IMR-90 (cell line): ENCODE measurements around the gene ZNF786. TPM values are rescaled to one million over a fixed set of nuclear protein-coding genes. Genes with fewer than 3 reads are reported as not detected.

ENCODE experiments used
- ATAC-seq: fragments of 200-7000 bp; cut with Tn5 transposase; 2 replicates; pipeline ENCODE4 v1.9.1; 2020; ENCODE audit warnings: low read depth, mild to moderate bottlenecking, moderate library complexity
- BruUV-seq: library from RNA; stranded (reverse); fragments of 400-500 nt; replicated peaks from 2 replicates; lab custom pipeline; 2021; lab: Mats Ljungman, UMichigan
- CTCF ChIA-PET: fragments of 300-600 bp; formaldehyde crosslinking; extraction: SDS; loops from one replicate; lab custom pipeline; 2021; ENCODE audit warnings: antibody characterized with exemption; lab: Yijun Ruan, JAX
- POLR2A ChIA-PET: fragments of 300-600 bp; sonication (Branson Sonifier 250); formaldehyde crosslinking; loops from one replicate; lab custom pipeline; 2022; ENCODE audit warnings: antibody characterized with exemption; ENCODE audit not compliant: unreplicated experiment; lab: Charles Lee
- DNase-seq: peaks from one replicate; pipeline ENCODE4 v3.0.0; 2013
- H2AFZ ChIP-seq: replicated peaks from 2 replicates; pipeline ENCODE3; 2013; ENCODE audit warnings: low read length, mild to moderate bottlenecking; ENCODE audit not compliant: poor library complexity
- H2AK5ac ChIP-seq: 2 replicates; pipeline ENCODE4 v1.6.1; 2013; ENCODE audit warnings: low read depth, low read length, inconsistent platforms
- H2AK9ac ChIP-seq: replicated peaks from 2 replicates; pipeline ENCODE3; 2013; ENCODE audit warnings: mild to moderate bottlenecking, low read depth, low read length, moderate library complexity; ENCODE audit not compliant: poor library complexity
- H2BK120ac ChIP-seq: 2 replicates; pipeline ENCODE4 v1.6.1; 2013; ENCODE audit warnings: low read depth, low read length, inconsistent platforms
- H2BK15ac ChIP-seq: 3 replicates; pipeline ENCODE4 v1.6.1; 2013; ENCODE audit warnings: low read depth, low read length, inconsistent platforms
- H2BK20ac ChIP-seq: 2 replicates; pipeline ENCODE4 v1.6.1; 2013; ENCODE audit warnings: low read depth, mild to moderate bottlenecking, inconsistent platforms, low read length, moderate library complexity
- H2BK5ac ChIP-seq: 2 replicates; pipeline ENCODE4 v1.6.1; 2013; ENCODE audit warnings: mild to moderate bottlenecking, low read depth, low read length, inconsistent platforms; ENCODE audit not compliant: poor library complexity, severe bottlenecking
- H3K14ac ChIP-seq: replicated peaks from 2 replicates; pipeline ENCODE4 v1.6.1; 2013; ENCODE audit warnings: low read depth, low read length, inconsistent platforms
- H3K18ac ChIP-seq: 2 replicates; pipeline ENCODE4 v1.6.1; 2013; ENCODE audit warnings: low read depth, low read length, control low read depth
- H3K23ac ChIP-seq: 2 replicates; pipeline ENCODE4 v1.6.1; 2013; ENCODE audit warnings: low read depth, low read length, inconsistent platforms
- H3K27ac ChIP-seq: 2 replicates; pipeline ENCODE4 v1.5.1; 2013; ENCODE audit warnings: mild to moderate bottlenecking, control low read depth, low read length; ENCODE audit not compliant: insufficient read depth
- H3K27me3 ChIP-seq: 2 replicates; pipeline ENCODE4 v1.6.1; 2013; ENCODE audit warnings: low read length; ENCODE audit not compliant: control insufficient read depth, insufficient read depth
- H3K36me3 ChIP-seq: 2 replicates; pipeline ENCODE4 v1.6.1; 2013; ENCODE audit warnings: low read length, mixed read lengths; ENCODE audit not compliant: control insufficient read depth, insufficient read depth
- H3K4ac ChIP-seq: 2 replicates; pipeline ENCODE4 v1.6.1; 2013; ENCODE audit warnings: low read depth, low read length, inconsistent platforms
- H3K4me1 ChIP-seq: 2 replicates; pipeline ENCODE4 v1.6.1; 2013; ENCODE audit warnings: low read length, mixed read lengths; ENCODE audit not compliant: control insufficient read depth, insufficient read depth
- H3K4me2 ChIP-seq: 2 replicates; pipeline ENCODE4 v1.6.1; 2013; ENCODE audit warnings: low read depth, mild to moderate bottlenecking, control low read depth, low read length, moderate library complexity
- H3K4me3 ChIP-seq: 2 replicates; pipeline ENCODE4 v1.5.1; 2013; ENCODE audit warnings: low read depth, mild to moderate bottlenecking, control low read depth, low read length, moderate library complexity; ENCODE audit not compliant: insufficient read depth
- H3K56ac ChIP-seq: 2 replicates; pipeline ENCODE4 v1.6.1; 2013; ENCODE audit warnings: low read length, inconsistent platforms; ENCODE audit not compliant: insufficient read depth; ENCODE audit errors: extremely low read depth
- H3K79me1 ChIP-seq, 2 experiments: 2 replicates each; pipeline ENCODE4 v1.6.1; 2013; ENCODE audit warnings: low read length in 2 of 2, inconsistent platforms in 1 of 2, low read depth in 1 of 2
- H3K9ac ChIP-seq: 2 replicates; pipeline ENCODE4 v1.6.1; 2013; ENCODE audit warnings: low read depth, low read length, control low read depth
- H3K9me1 ChIP-seq: 2 replicates; pipeline ENCODE4 v1.6.1; 2013; ENCODE audit warnings: low read length, inconsistent platforms; ENCODE audit not compliant: insufficient read depth
- H3K9me3 ChIP-seq: 2 replicates; pipeline ENCODE4 v1.6.1; 2013; ENCODE audit warnings: low read length; ENCODE audit not compliant: control insufficient read depth, insufficient read depth
- H4K20me1 ChIP-seq: 2 replicates; pipeline ENCODE4 v1.6.1; 2013; ENCODE audit warnings: low read length, inconsistent platforms; ENCODE audit not compliant: insufficient read depth
- H4K5ac ChIP-seq: 2 replicates; pipeline ENCODE4 v1.6.1; 2013; ENCODE audit warnings: mild to moderate bottlenecking, low read depth, low read length, control low read depth
- H4K8ac ChIP-seq, 2 experiments: 2 replicates each; pipeline ENCODE4 v1.6.1; 2013; ENCODE audit warnings: low read depth in 2 of 2, low read length in 2 of 2, control low read depth in 1 of 2, inconsistent platforms in 1 of 2
- H4K91ac ChIP-seq: 2 replicates; pipeline ENCODE4 v1.6.1; 2013; ENCODE audit warnings: low read depth, low read length, inconsistent platforms; ENCODE audit not compliant: insufficient read depth
- BHLHE40 ChIP-seq: fragments of 150-350 bp; IDR thresholded peaks from 2 replicates; pipeline ENCODE4 v1.6.1; 2016; ENCODE audit warnings: mild to moderate bottlenecking, low read depth, low read length
- CEBPB ChIP-seq: IDR thresholded peaks from 2 replicates; pipeline ENCODE4 v1.6.1; 2012; ENCODE audit warnings: low read depth, low read length, improper control_type of control experiment
- CHD1 ChIP-seq: IDR thresholded peaks from 2 replicates; pipeline ENCODE4 v1.6.1; 2012; ENCODE audit warnings: low read depth, low read length, improper control_type of control experiment
- FOS ChIP-seq: fragments of 150-350 bp; IDR thresholded peaks from 2 replicates; pipeline ENCODE4 v1.6.1; 2016; ENCODE audit warnings: low read depth, low read length
- MAFK ChIP-seq: IDR thresholded peaks from 2 replicates; pipeline ENCODE4 v1.6.1; 2012; ENCODE audit warnings: low read depth, low read length, improper control_type of control experiment
- MAZ ChIP-seq: IDR thresholded peaks from 2 replicates; pipeline ENCODE4 v1.6.1; 2012; ENCODE audit warnings: low read depth, mild to moderate bottlenecking, low read length, improper control_type of control experiment, moderate library complexity, borderline replicate concordance
- MXI1 ChIP-seq: IDR thresholded peaks from 2 replicates; pipeline ENCODE4 v1.6.1; 2012; ENCODE audit warnings: low read depth, mild to moderate bottlenecking, low read length, moderate library complexity, borderline replicate concordance
- NFE2L2 ChIP-seq: fragments of 150-350 bp; IDR thresholded peaks from 2 replicates; pipeline ENCODE4 v1.6.1; 2016; ENCODE audit warnings: low read depth, mild to moderate bottlenecking, low read length
- POLR2A ChIP-seq: IDR thresholded peaks from 2 replicates; pipeline ENCODE4 v1.6.1; 2012; ENCODE audit warnings: mild to moderate bottlenecking, low read depth, low read length
- RAD21 ChIP-seq: IDR thresholded peaks from 2 replicates; pipeline ENCODE4 v1.6.1; 2012; ENCODE audit warnings: low read length, improper control_type of control experiment
- RCOR1 ChIP-seq: IDR thresholded peaks from 2 replicates; pipeline ENCODE4 v1.6.1; 2012; ENCODE audit warnings: mild to moderate bottlenecking, low read length, improper control_type of control experiment; ENCODE audit not compliant: insufficient replicate concordance
- RFX5 ChIP-seq: IDR thresholded peaks from 2 replicates; pipeline ENCODE4 v1.8.0; 2012; ENCODE audit warnings: low read depth, mild to moderate bottlenecking, low read length, moderate library complexity
- SMC3 ChIP-seq: fragments of 150-350 bp; IDR thresholded peaks from 2 replicates; pipeline ENCODE4 v1.6.1; 2016; ENCODE audit warnings: low read depth, mild to moderate bottlenecking, antibody characterized with exemption, low read length, moderate library complexity
- WGBS, 2 experiments: methylation state at CpG; one replicate each; pipeline versions ENCODE4 v1.1.5 to v1.1.7; 2013; ENCODE audit warnings: missing lambda C conversion rate in 2 of 2; ENCODE audit not compliant: insufficient read length in 1 of 2; ENCODE audit errors: extremely low coverage in 2 of 2; 5-methylcytosine and 5-hydroxymethylcytosine counted together
- dilution Hi-C: fragments of 300-500 bp; cut with HindIII; formaldehyde crosslinking; loops from one replicate; pipeline ENCODE4 v1.14.3; 2018; ENCODE audit warnings: low sequenced_read_pairs; ENCODE audit not compliant: unreplicated experiment
- in situ Hi-C: fragments of 300-500 bp; cut with MboI; formaldehyde crosslinking; loops from 3 replicates; pipeline ENCODE4 v1.14.3; 2019; ENCODE audit warnings: low sequenced_read_pairs, inconsistent platforms, mixed read lengths
- intact Hi-C: fragments of 100-400 bp; cut with micrococcal nuclease; formaldehyde crosslinking; loops from 2 replicates; pipeline ENCODE4 v1.10.0; 2022
- polyA plus RNA-seq, 3 experiments: library from polyadenylated mRNA; depleted of rRNA; stranded (reverse); fragments of >200 nt; gene quantifications; 2 replicates each; pipeline ENCODE4 v1.2.3, GENCODE V29; 2012; ENCODE audit warnings: low replicate concordance in 1 of 3
- total RNA-seq: library from RNA; depleted of rRNA; stranded (reverse); fragments of >200 nt; gene quantifications from 2 replicates; pipeline ENCODE4 v1.2.3, GENCODE V29; 2012
- TF ChIP-seq, protein P1 (sequence below): fragments of 150-350 bp; IDR thresholded peaks from 2 replicates; pipeline ENCODE4 v1.6.1; 2016; ENCODE audit warnings: low read depth, mild to moderate bottlenecking, low read length, moderate library complexity, borderline replicate concordance
- TF ChIP-seq, protein P2 (sequence below): conservative IDR thresholded peaks from 2 replicates; pipeline ENCODE4 v1.5.1; 2012; ENCODE audit warnings: mild to moderate bottlenecking, low read depth, low read length, improper control_type of control experiment
- TF ChIP-seq, protein P3 (sequence below): fragments of 150-350 bp; IDR thresholded peaks from 2 replicates; pipeline ENCODE4 v1.6.1; 2017; ENCODE audit warnings: mild to moderate bottlenecking, antibody characterized with exemption, low read length, low read depth

ZNF786 gene
- total and polyA plus RNA-seq, 2 of the 4 experiments (the other 2 are of a cell fraction): 2.8 to 7.3 TPM

DNA sequence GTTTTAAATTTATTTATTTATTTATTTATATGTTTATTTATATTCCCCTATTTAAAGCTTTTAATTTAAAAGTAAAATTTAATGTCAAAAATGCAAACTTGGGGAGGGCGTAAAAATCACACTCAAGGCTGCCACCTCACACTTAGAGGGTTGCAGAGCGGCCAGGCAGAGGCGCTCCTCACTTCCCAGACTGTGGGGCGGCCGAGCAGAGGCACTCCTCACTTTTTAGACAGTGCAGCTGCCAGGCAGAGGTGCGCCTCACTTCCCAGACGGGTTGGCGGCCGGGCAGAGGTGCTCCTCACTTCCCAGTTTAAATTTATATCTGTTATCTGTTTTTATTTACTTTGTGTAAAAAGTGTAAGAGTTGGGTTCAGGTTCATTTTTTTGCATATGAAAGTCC lies 45.6 kb upstream of the ZNF786 start:
- dilution Hi-C loops (no loop called here), intact Hi-C loops (no loop called here), in situ Hi-C loops (no loop called here)
- H4K8ac ChIP-seq: no peak overlapping the region
- H3K18ac ChIP-seq: no peak overlapping the region
- H3K27ac ChIP-seq: no peak overlapping the region
- TF ChIP-seq, protein P1, sequence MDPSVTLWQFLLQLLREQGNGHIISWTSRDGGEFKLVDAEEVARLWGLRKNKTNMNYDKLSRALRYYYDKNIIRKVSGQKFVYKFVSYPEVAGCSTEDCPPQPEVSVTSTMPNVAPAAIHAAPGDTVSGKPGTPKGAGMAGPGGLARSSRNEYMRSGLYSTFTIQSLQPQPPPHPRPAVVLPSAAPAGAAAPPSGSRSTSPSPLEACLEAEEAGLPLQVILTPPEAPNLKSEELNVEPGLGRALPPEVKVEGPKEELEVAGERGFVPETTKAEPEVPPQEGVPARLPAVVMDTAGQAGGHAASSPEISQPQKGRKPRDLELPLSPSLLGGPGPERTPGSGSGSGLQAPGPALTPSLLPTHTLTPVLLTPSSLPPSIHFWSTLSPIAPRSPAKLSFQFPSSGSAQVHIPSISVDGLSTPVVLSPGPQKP: no peak
- TF ChIP-seq FOS: no peak
- TF ChIP-seq MXI1: no peak
- no peak for TF ChIP-seq RAD21
- no peak for TF ChIP-seq RCOR1
- no peak for TF ChIP-seq RFX5
- TF ChIP-seq CHD1: no peak
- no peak for TF ChIP-seq BHLHE40
- TF ChIP-seq POLR2A: no peak
- TF ChIP-seq MAFK: no peak
- TF ChIP-seq SMC3: no peak
- no peak for TF ChIP-seq NFE2L2
- TF ChIP-seq, protein P2, sequence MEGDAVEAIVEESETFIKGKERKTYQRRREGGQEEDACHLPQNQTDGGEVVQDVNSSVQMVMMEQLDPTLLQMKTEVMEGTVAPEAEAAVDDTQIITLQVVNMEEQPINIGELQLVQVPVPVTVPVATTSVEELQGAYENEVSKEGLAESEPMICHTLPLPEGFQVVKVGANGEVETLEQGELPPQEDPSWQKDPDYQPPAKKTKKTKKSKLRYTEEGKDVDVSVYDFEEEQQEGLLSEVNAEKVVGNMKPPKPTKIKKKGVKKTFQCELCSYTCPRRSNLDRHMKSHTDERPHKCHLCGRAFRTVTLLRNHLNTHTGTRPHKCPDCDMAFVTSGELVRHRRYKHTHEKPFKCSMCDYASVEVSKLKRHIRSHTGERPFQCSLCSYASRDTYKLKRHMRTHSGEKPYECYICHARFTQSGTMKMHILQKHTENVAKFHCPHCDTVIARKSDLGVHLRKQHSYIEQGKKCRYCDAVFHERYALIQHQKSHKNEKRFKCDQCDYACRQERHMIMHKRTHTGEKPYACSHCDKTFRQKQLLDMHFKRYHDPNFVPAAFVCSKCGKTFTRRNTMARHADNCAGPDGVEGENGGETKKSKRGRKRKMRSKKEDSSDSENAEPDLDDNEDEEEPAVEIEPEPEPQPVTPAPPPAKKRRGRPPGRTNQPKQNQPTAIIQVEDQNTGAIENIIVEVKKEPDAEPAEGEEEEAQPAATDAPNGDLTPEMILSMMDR: no peak
- no peak for TF ChIP-seq MAZ
- TF ChIP-seq CEBPB: no peak
- TF ChIP-seq, protein P3, sequence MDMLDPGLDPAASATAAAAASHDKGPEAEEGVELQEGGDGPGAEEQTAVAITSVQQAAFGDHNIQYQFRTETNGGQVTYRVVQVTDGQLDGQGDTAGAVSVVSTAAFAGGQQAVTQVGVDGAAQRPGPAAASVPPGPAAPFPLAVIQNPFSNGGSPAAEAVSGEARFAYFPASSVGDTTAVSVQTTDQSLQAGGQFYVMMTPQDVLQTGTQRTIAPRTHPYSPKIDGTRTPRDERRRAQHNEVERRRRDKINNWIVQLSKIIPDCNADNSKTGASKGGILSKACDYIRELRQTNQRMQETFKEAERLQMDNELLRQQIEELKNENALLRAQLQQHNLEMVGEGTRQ: no peak
- H2AK5ac ChIP-seq: no peak overlapping the region
- H3K14ac ChIP-seq: no peak overlapping the region
- no peak for ATAC-seq
- H2AFZ ChIP-seq: no peak overlapping the region
- no peaks in the 10 kb centered on the region for H3K4me1 ChIP-seq
- no peak overlapping the region for H4K5ac ChIP-seq
- no peak overlapping the region for H3K9ac ChIP-seq
- ChIA-PET POLR2A (no interaction called here), CTCF (interaction anchor here (1.3 kb wide), 1 partner anchor 11 kb away, joined by 5 read pairs; the partner anchor contains the start of gene ZNF398)
- no peak overlapping the region for H4K91ac ChIP-seq
- H2BK5ac ChIP-seq: no peak overlapping the region
- H2BK20ac ChIP-seq: no peak overlapping the region
- WGBS, 2 experiments: no CpG with 5 or more reads among the region's 9 CpGs
- H3K23ac ChIP-seq: no peak overlapping the region
- H2AK9ac ChIP-seq: no peak overlapping the region
- H3K4me3 ChIP-seq: no peak overlapping the region
- no TSS peak for BruUV-seq
- H3K36me3 ChIP-seq: peaks cover 8% of the 10 kb centered on the region
- no peak for DNase-seq
- H3K9me3 ChIP-seq: no peaks in the 10 kb centered on the region
- 0 out of 4 replicates have a peak, but pooled peaks cover 0 to 5% of the 10 kb centered on the region in 2 experiments for H3K79me1 ChIP-seq
- H4K20me1 ChIP-seq: no peaks in the 10 kb centered on the region
- no peaks in the 10 kb centered on the region for H3K9me1 ChIP-seq
- H2BK120ac ChIP-seq: no peak overlapping the region
- no peak overlapping the region for H2BK15ac ChIP-seq
- no peak overlapping the region for H3K4ac ChIP-seq
- H3K4me2 ChIP-seq: no peak overlapping the region
- H3K27me3 ChIP-seq: no peaks in the 10 kb centered on the region
- H3K56ac ChIP-seq: no peak overlapping the region
